Transverse colon (tissue), 4 donors: ENCODE measurements around the gene CIRBP. TPM values are rescaled to one million over a fixed set of nuclear protein-coding genes. Genes with fewer than 3 reads are reported as not detected.
A peak's percentile ranks its signal among the peaks of the same experiment; 100 is the strongest.

Source experiments
- DNase-seq: peaks from one replicate; pipeline ENCODE4 v3.0.0-alpha.2; 2019
- H3K27ac ChIP-seq, 4 donors: fragments of 200-600 bp; sonication (generic); 2 replicates each; pipeline ENCODE4 v1.5.1; 2016 to 2018; ENCODE audit warnings: inconsistent platforms in 4 of 4
- H3K27me3 ChIP-seq: fragments of 200-600 bp; sonication (generic); 2 replicates; pipeline ENCODE4 v1.5.1; 2017; ENCODE audit warnings: inconsistent platforms
- H3K36me3 ChIP-seq, 4 donors: fragments of 200-600 bp; sonication (generic); 2 replicates each; pipeline ENCODE4 v1.5.1; 2017 to 2019; ENCODE audit warnings: inconsistent platforms in 4 of 4
- H3K4me1 ChIP-seq, 4 donors: fragments of 200-600 bp; sonication (generic); 2 replicates each; pipeline ENCODE4 v1.5.1; 2017 to 2020; ENCODE audit warnings: inconsistent platforms in 4 of 4
- H3K4me3 ChIP-seq, 4 donors: fragments of 200-600 bp; sonication (generic); 1 replicate in 1 of 4; 2 replicates in 3 of 4; pipeline versions ENCODE4 v1.5.1 to v1.6.1; 2017 to 2019; ENCODE audit warnings: inconsistent platforms in 4 of 4
- H3K9me3 ChIP-seq, 2 donors: fragments of 200-600 bp; sonication (generic); 2 replicates each; pipeline ENCODE4 v1.5.1; 2017 to 2019; ENCODE audit warnings: inconsistent platforms in 2 of 2
- EP300 ChIP-seq: sonication (generic); formaldehyde crosslinking; IDR thresholded peaks from one replicate; pipeline ENCODE4 v1.6.1; 2017; ENCODE audit warnings: antibody characterized with exemption, low read depth
- POLR2A ChIP-seq: fragments of 450-650 bp; IDR thresholded peaks from one replicate; pipeline ENCODE4 v1.6.1; 2016; ENCODE audit warnings: antibody characterized with exemption, mild to moderate bottlenecking, moderate library complexity
- POLR2AphosphoS5 ChIP-seq, 3 donors: sonication (generic); formaldehyde crosslinking; IDR thresholded peaks; one replicate each; pipeline ENCODE4 v1.6.1; 2016; ENCODE audit warnings: antibody characterized with exemption in 3 of 3
- WGBS, 2 donors: methylation state at CpG; one replicate each; pipeline ENCODE4 v1.1.5; 2018; ENCODE audit warnings: low coverage in 1 of 2; 5-methylcytosine and 5-hydroxymethylcytosine counted together
- in situ Hi-C, 4 donors: fragments of 200-750 bp; cut with MboI; loops; one replicate each; pipeline versions ENCODE4 v1.15.0 to v1.15.1; 2017; ENCODE audit warnings: low sequenced_read_pairs in 3 of 4, low pct_ligation_motif_present in 1 of 4, low pct_unique_long_range_greater_than_20kb in 1 of 4
- intact Hi-C: fragments of 100-400 bp; cut with DNase I; formaldehyde crosslinking; loops from one replicate; pipeline ENCODE4 v1.15.1; 2023; ENCODE audit warnings: low total_unique reads
- total RNA-seq, 4 donors: library from RNA; depleted of rRNA; stranded (reverse); fragments of >200 nt; gene quantifications; one replicate each; pipeline ENCODE4 v1.1.0, GENCODE V29; 2016
- TF ChIP-seq, protein P1 (sequence below), 5 experiments: fragments of 200-600 bp in 3 of 5; fragments of 450-650 bp in 2 of 5; sonication (generic) in 3 of 5; IDR thresholded peaks; 1 replicate in 2 of 5; 2 replicates in 3 of 5; pipeline ENCODE4 v1.5.1; 2016 to 2017; ENCODE audit warnings: antibody characterized with exemption in 5 of 5, inconsistent platforms in 3 of 5, mild to moderate bottlenecking in 2 of 5, moderate library complexity in 1 of 5

CIRBP gene
- total RNA-seq, 4 donors from 2014 or later: 431 to 488 (median 460) TPM

- no peaks in the 10 kb centered on the region for H3K9me3 ChIP-seq
- intact Hi-C loops: no loop called here
- TF ChIP-seq POLR2AphosphoS5 (IDR thresholded peaks at IDR 0.05) (no peak), POLR2A (no peak), EP300 (no peak)
- TF ChIP-seq, protein P1, sequence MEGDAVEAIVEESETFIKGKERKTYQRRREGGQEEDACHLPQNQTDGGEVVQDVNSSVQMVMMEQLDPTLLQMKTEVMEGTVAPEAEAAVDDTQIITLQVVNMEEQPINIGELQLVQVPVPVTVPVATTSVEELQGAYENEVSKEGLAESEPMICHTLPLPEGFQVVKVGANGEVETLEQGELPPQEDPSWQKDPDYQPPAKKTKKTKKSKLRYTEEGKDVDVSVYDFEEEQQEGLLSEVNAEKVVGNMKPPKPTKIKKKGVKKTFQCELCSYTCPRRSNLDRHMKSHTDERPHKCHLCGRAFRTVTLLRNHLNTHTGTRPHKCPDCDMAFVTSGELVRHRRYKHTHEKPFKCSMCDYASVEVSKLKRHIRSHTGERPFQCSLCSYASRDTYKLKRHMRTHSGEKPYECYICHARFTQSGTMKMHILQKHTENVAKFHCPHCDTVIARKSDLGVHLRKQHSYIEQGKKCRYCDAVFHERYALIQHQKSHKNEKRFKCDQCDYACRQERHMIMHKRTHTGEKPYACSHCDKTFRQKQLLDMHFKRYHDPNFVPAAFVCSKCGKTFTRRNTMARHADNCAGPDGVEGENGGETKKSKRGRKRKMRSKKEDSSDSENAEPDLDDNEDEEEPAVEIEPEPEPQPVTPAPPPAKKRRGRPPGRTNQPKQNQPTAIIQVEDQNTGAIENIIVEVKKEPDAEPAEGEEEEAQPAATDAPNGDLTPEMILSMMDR (IDR thresholded peaks at IDR 0.05): no peak
Observed at GRCh38 chr19:1321539-1321938, 52.4 kb downstream of the CIRBP start.

DNA sequence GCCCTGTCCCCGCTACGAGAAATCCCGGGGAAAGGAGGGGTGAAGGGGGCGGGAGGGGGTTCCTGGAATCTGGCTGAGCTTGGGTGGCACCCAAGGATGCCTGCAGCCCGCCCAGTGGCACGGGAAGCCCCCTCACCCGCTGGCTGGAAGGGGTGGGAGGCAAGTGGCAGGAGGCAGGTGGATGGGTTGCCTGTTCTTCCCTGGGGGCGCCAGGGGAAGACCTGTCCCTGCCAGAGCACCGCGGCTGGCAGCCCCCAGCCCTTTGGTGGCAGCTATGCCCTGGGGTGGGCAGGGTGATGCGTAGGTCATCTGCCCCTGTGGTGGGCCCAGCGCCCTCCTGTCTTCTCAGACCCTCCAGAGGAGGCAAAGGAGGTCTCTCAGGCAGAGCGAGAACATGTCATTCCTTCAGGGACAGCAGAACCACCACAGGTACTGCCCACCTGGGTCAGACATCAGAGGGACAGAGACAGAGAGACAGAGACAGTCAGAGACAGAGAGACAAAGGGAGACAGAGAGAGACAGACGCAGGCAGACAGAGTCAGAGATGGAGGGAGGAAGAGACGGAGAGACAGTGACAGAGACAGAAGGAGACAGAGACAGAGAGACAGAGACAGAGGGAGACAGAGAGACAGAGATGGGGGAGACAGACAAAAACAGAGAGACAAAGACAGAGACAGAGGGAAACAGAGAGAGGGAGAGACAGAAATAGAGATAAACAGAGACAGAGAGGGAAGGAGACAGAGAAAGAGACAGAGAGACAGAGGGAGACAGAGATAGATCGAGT, 53.3 kb downstream of the CIRBP start:
- no peaks in the 10 kb centered on the region for H3K36me3 ChIP-seq
- H3K4me3 ChIP-seq: no peak overlapping the region
- DNase-seq: no peak
- in situ Hi-C loops (no loop called here), intact Hi-C loops (no loop called here)
- peaks cover 7 to 14% (median 9%) of the 10 kb centered on the region in 4 donors for H3K4me1 ChIP-seq
- no peak for TF ChIP-seq EP300
- TF ChIP-seq POLR2AphosphoS5 (IDR thresholded peaks at IDR 0.05): no peak
- TF ChIP-seq POLR2A: no peak
- TF ChIP-seq, protein P1 (IDR thresholded peaks at IDR 0.05): no peak
- H3K27ac ChIP-seq: no peak overlapping the region
- H3K9me3 ChIP-seq: no peaks in the 10 kb centered on the region
- 79 to 91% methylated on average over 1 to 14 of the region's 16 CpGs for WGBS, 2 donors
- peaks cover 94% of the 10 kb centered on the region for H3K27me3 ChIP-seq

More at GRCh38 chr19:1321539-1321938, 52.4 kb downstream of the CIRBP start:
- H3K4me3 ChIP-seq: no peak overlapping the region
- H3K36me3 ChIP-seq: no peaks in the 10 kb centered on the region
- no peak for DNase-seq
- H3K4me1 ChIP-seq: peaks cover 7 to 14% (median 9%) of the 10 kb centered on the region in 4 donors
- in situ Hi-C loops: no loop called here
- 74% methylated on average over 9 of the region's 9 CpGs; no CpG with 5 or more reads in 1 of the 2 donors for WGBS, 2 donors
- H3K27me3 ChIP-seq: peaks cover 94% of the 10 kb centered on the region
- H3K27ac ChIP-seq: no peak overlapping the region

DNA sequence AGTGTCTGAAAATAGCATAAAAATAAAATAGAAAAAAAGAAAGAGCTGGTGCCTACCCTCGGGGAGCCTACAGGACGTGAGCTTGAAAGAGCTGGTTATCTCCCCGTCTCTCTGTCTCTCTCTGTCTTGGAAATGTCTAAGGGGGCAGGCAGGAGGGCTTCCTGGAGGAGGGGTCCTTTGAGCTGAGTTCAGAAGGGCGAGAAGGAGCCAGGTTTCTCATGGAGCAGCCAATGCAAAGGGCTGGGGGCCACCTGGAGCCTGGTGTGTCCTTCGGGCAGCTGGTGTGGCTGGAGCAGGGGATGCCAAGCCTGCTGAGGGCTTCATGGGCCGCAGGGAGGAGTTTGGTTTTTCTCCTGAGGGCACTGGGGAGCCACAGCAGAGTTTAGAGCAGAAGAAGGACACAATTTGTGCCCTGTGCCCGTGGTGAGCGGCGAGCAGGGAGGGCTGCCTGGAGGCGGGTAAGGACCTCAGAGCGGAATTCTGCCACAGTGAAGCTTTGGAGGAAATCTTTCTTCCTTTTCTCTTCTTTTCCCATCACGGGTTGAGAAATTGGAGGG, 55.2 kb downstream of the CIRBP start:
- WGBS, 2 donors: 66 to 92% methylated on average over 5 to 12 of the region's 12 CpGs

More for the DNA sequence above, 55.2 kb downstream of the CIRBP start:
- in situ Hi-C loops (no loop called here), intact Hi-C loops (no loop called here)
- peaks cover 74% of the 10 kb centered on the region for H3K27me3 ChIP-seq
- H3K9me3 ChIP-seq: no peaks in the 10 kb centered on the region
- H3K36me3 ChIP-seq: no peaks in the 10 kb centered on the region
- no peak for TF ChIP-seq EP300
- TF ChIP-seq POLR2A: no peak
- no peak for TF ChIP-seq POLR2AphosphoS5 (IDR thresholded peaks at IDR 0.05)
- TF ChIP-seq, protein P1 (IDR thresholded peaks at IDR 0.05): no peak
- peaks cover 7 to 14% (median 9%) of the 10 kb centered on the region in 4 donors for H3K4me1 ChIP-seq
- no peak for DNase-seq
- H3K4me3 ChIP-seq: peak overlapping the region in 2 of 4 donors; percentile 21 to 41
- no peak overlapping the region for H3K27ac ChIP-seq

Other genes with a start within 250 kb of the CIRBP start
- 100 to 1,000 TPM; 226 to 676 (median 303) TPM for gene TMEM259, start 248.2 kb upstream of the CIRBP start, total RNA-seq
- gene RNU6-2, start 247.8 kb upstream of the CIRBP start, total RNA-seq: not detected
- gene CNN2, start 242.7 kb upstream of the CIRBP start, total RNA-seq: 10 to 100 TPM; 39.2 to 57.6 (median 48.2) TPM
- gene ABCA7, start 229.2 kb upstream of the CIRBP start, total RNA-seq: 100 to 1,000 TPM in 1 of 4 donors, 10 to 100 TPM in 3; 47.1 to 128 (median 82.0) TPM
- 100 to 1,000 TPM in 1 of 4 donors, 10 to 100 TPM in 2, 1 to 10 TPM in 1; 10.0 to 174 (median 76.9) TPM for gene ARHGAP45, start 202.2 kb upstream of the CIRBP start, total RNA-seq
- 100 to 1,000 TPM in 2 of 4 donors, 10 to 100 TPM in 2; 74.8 to 167 (median 103) TPM for gene POLR2E, start 174.0 kb upstream of the CIRBP start, total RNA-seq
- 100 to 1,000 TPM; 115 to 426 (median 261) TPM for gene GPX4, start 165.3 kb upstream of the CIRBP start, total RNA-seq
- gene SBNO2, start 95.1 kb upstream of the CIRBP start, total RNA-seq: 100 to 1,000 TPM in 1 of 4 donors, 10 to 100 TPM in 3; 34.5 to 142 (median 48.3) TPM
- 100 to 1,000 TPM in 3 of 4 donors, 10 to 100 TPM in 1; 93.7 to 152 (median 103) TPM for gene STK11, start 63.6 kb upstream of the CIRBP start, total RNA-seq
- gene CBARP, start 31.3 kb upstream of the CIRBP start, total RNA-seq: 1 to 10 TPM in 1 of 4 donors, under 1 TPM in 2, not detected in 1; 0.32 to 5.2 (median 0.68) TPM
- 100 to 1,000 TPM; 157 to 650 (median 240) TPM for gene ATP5F1D, start 27.6 kb upstream of the CIRBP start, total RNA-seq
- gene MIDN, start 20.7 kb upstream of the CIRBP start, total RNA-seq: 100 to 1,000 TPM in 3 of 4 donors, 10 to 100 TPM in 1; 89.4 to 379 (median 116) TPM
- 100 to 1,000 TPM in 2 of 4 donors, 10 to 100 TPM in 2; 72.5 to 116 (median 99.0) TPM for gene FAM174C, start 6.2 kb downstream of the CIRBP start, total RNA-seq
- 100 to 1,000 TPM in 1 of 4 donors, 10 to 100 TPM in 3; 30.5 to 112 (median 40.6) TPM for gene EFNA2, start 16.5 kb downstream of the CIRBP start, total RNA-seq
- gene NDUFS7, start 114.6 kb downstream of the CIRBP start, total RNA-seq: 100 to 1,000 TPM in 3 of 4 donors, 10 to 100 TPM in 1; 32.2 to 196 (median 156) TPM
- gene GAMT, start 132.2 kb downstream of the CIRBP start, total RNA-seq: 1 to 10 TPM; 1.4 to 4.4 (median 2.9) TPM
- gene DAZAP1, start 138.3 kb downstream of the CIRBP start, total RNA-seq: 10 to 100 TPM; 36.3 to 77.2 (median 41.6) TPM
- gene RPS15, start 169.1 kb downstream of the CIRBP start, total RNA-seq: 1,000 to 10,000 TPM; 1,367 to 2,740 (median 2,511) TPM
- 1 to 10 TPM in 1 of 4 donors, under 1 TPM in 3; under 0.01 to 6.0 (median 0.36) TPM for gene APC2, start 180.8 kb downstream of the CIRBP start, total RNA-seq
- gene C19orf25, start 209.9 kb downstream of the CIRBP start, total RNA-seq: 10 to 100 TPM; 36.2 to 89.2 (median 46.0) TPM
- gene PCSK4, start 221.0 kb downstream of the CIRBP start, total RNA-seq: 10 to 100 TPM in 1 of 4 donors, 1 to 10 TPM in 3; 2.6 to 11.9 (median 7.5) TPM
- gene REEP6, start 221.8 kb downstream of the CIRBP start, total RNA-seq: 1 to 10 TPM in 2 of 4 donors, not detected in 2; 2.2 to 3.3 TPM
- 1 to 10 TPM in 3 of 4 donors, not detected in 1; 2.6 to 3.7 (median 2.7) TPM for gene ADAMTSL5, start 243.7 kb downstream of the CIRBP start, total RNA-seq